ENCODE measurements around the gene MCAM.

- TF ChIP-seq CTCF (IDR thresholded peaks at IDR 0.05) (no peak), EZH2 (IDR thresholded peaks at IDR 0.05) (no peak), EZH2phosphoT487 (IDR thresholded peaks at IDR 0.05) (no peak)
These were observed 9.0 kb downstream of the MCAM start for GRCh38 chr11:119307974-119308373.

Measured in neural progenitor cell (in vitro differentiated cells).